OCI-LY3 (cell line): ENCODE results near the gene TMEM106C.

Experiments used
- CTCF ChIP-seq: fragments of 200-600, 300-600 bp; sonication (generic); IDR thresholded peaks from 2 replicates; pipeline ENCODE4 v1.5.1; 2014; ENCODE audit warnings: antibody characterized with exemption, low read length, low read depth
- EZH2phosphoT487 ChIP-seq: fragments of 200-600 bp; shearing (Covaris generic); IDR thresholded peaks from 2 replicates; pipeline ENCODE4 v1.6.1; 2018; ENCODE audit warnings: antibody characterized with exemption, mixed run types, low read depth

- TF ChIP-seq CTCF (no peak), EZH2phosphoT487 (no peak)
These were observed 38.4 kb downstream of the TMEM106C start for GRCh38 chr12:48001505-48002413.
